HepG2 (cell line): ENCODE measurements around the gene POLE. TPM values are rescaled to one million over a fixed set of nuclear protein-coding genes. Genes with fewer than 3 reads are reported as not detected.

ENCODE experiments used
- ATRX ChIP-seq: sonication (generic); formaldehyde crosslinking; IDR thresholded peaks from 2 replicates; pipeline ENCODE4 v1.4.0; 2020; ENCODE audit warnings: missing genetic modification reagents, borderline replicate concordance
- BORCS8-MEF2B ChIP-seq: sonication (generic); formaldehyde crosslinking; IDR thresholded peaks from 2 replicates; pipeline ENCODE4 v1.8.0; 2022; ENCODE audit warnings: mild to moderate bottlenecking, missing genetic modification reagents
- CHCHD3 ChIP-seq: sonication (generic); formaldehyde crosslinking; IDR thresholded peaks from 2 replicates; pipeline ENCODE4 v1.8.0; 2022; ENCODE audit warnings: mild to moderate bottlenecking, missing genetic modification reagents, moderate library complexity
- FIP1L1 ChIP-seq: fragments of 200-400 bp; formaldehyde crosslinking; IDR thresholded peaks from 2 replicates; pipeline ENCODE4 v1.6.1; 2018; ENCODE audit warnings: low read depth, mild to moderate bottlenecking, low read length, moderate library complexity, borderline replicate concordance; ENCODE audit not compliant: insufficient read depth
- GLI4 ChIP-seq: sonication (generic); formaldehyde crosslinking; IDR thresholded peaks from 2 replicates; pipeline ENCODE4 v1.5.1; 2020; ENCODE audit warnings: missing genetic modification reagents, mild to moderate bottlenecking, moderate library complexity, borderline replicate concordance
- HINFP ChIP-seq: sonication (generic); formaldehyde crosslinking; IDR thresholded peaks from 2 replicates; pipeline ENCODE4 v1.4.0; 2020; ENCODE audit warnings: low read depth, mild to moderate bottlenecking, missing genetic modification reagents
- IRF9 ChIP-seq: sonication (generic); formaldehyde crosslinking; IDR thresholded peaks from 2 replicates; pipeline ENCODE4 v1.8.0; 2022; ENCODE audit warnings: missing genetic modification reagents, mild to moderate bottlenecking, borderline replicate concordance
- MYPOP ChIP-seq: sonication (generic); formaldehyde crosslinking; IDR thresholded peaks from 2 replicates; pipeline ENCODE4 v1.8.1; 2023; ENCODE audit warnings: mild to moderate bottlenecking, moderate library complexity, missing genetic modification reagents
- STAT6 ChIP-seq: sonication (generic); formaldehyde crosslinking; IDR thresholded peaks from 2 replicates; pipeline ENCODE4 v1.4.0; 2020; ENCODE audit warnings: missing genetic modification reagents, mild to moderate bottlenecking, borderline replicate concordance
- TBL1XR1 ChIP-seq: fragments of 150-350 bp; IDR thresholded peaks from 2 replicates; pipeline ENCODE4 v1.6.1; 2014; ENCODE audit warnings: borderline replicate concordance, low read length; ENCODE audit not compliant: partially characterized antibody
- ZBTB25 ChIP-seq: IDR thresholded peaks from 2 replicates; pipeline ENCODE4 v1.6.1; 2018; ENCODE audit warnings: missing genetic modification reagents
- ZNF639 ChIP-seq: conservative IDR thresholded peaks from 2 replicates; pipeline ENCODE4 v1.6.1; 2018; ENCODE audit warnings: missing genetic modification reagents
- ZNF691 ChIP-seq: sonication (generic); formaldehyde crosslinking; IDR thresholded peaks from 2 replicates; pipeline ENCODE4 v1.4.0; 2020; ENCODE audit warnings: missing genetic modification reagents, low read depth, mild to moderate bottlenecking, borderline replicate concordance
- ZNF772 ChIP-seq: sonication (generic); formaldehyde crosslinking; IDR thresholded peaks from 2 replicates; pipeline ENCODE4 v1.5.0; 2020; ENCODE audit warnings: mild to moderate bottlenecking, missing genetic modification reagents
- ZSCAN21 ChIP-seq: sonication (generic); formaldehyde crosslinking; IDR thresholded peaks from 2 replicates; pipeline ENCODE4 v1.8.0; 2022; ENCODE audit warnings: mild to moderate bottlenecking, missing genetic modification reagents, moderate library complexity, borderline replicate concordance
- polyA plus RNA-seq, 8 experiments: library from polyadenylated mRNA; depleted of rRNA in 3 of 8; stranded (reverse) in 7 of 8; unstranded in 1 of 8; fragments of >200 nt; fragmentation: Illumina TruSeq in 4 of 8; extraction: Trizol in 4 of 8; gene quantifications; 2 replicates each; pipeline versions ENCODE4 v1.2.1 to v1.2.3, GENCODE V29; 2011 to 2016; ENCODE audit warnings: low read depth in 4 of 8, missing spikeins in 1 of 8, mixed read lengths in 1 of 8; ENCODE audit not compliant: insufficient read depth in 1 of 8
- total RNA-seq, 5 experiments: library from RNA; depleted of rRNA; stranded (reverse); fragments of >200 nt; fragmentation: Illumina TruSeq; extraction: Trizol; gene quantifications; 2 replicates each; pipeline ENCODE4 v1.2.3, GENCODE V29; 2016; ENCODE audit warnings: low read depth in 1 of 5

POLE gene
- total and polyA plus RNA-seq, 2 of the 13 experiments (the other 11 are each of a cell fraction or from before 2014, with no cell fraction given): 25.3 to 52.2 TPM

- TF ChIP-seq HINFP (peak; percentile 48; the same call in 1 of the 2 replicates), ZSCAN21 (peak; percentile 52; the same call in 1 of the 2 replicates), ATRX (no peak), FIP1L1 (0 out of 2 replicates have a peak, but pooled peaks have one; percentile 83), TBL1XR1 (peak; percentile 33), ZNF639 (CRISPR knock-in tag) (peak; percentile 44; the same call in 1 of the 2 replicates), IRF9 (CRISPR knock-in tag) (peak; percentile 77; the same call in 1 of the 2 replicates), GLI4 (CRISPR knock-in tag) (no peak), ZBTB25 (CRISPR knock-in tag) (peak; percentile 74; the same call in 1 of the 2 replicates), ZNF772 (CRISPR knock-in tag) (0 out of 2 replicates have a peak, but pooled peaks have one; percentile 30), MYPOP (0 out of 2 replicates have a peak, but pooled peaks have one; percentile 47), BORCS8-MEF2B (peak; percentile 58; the same call in 1 of the 2 replicates), ZNF691 (no peak), CHCHD3 (CRISPR knock-in tag) (0 out of 2 replicates have a peak, but pooled peaks have one; percentile 23), STAT6 (no peak)
Observed at GRCh38 chr12:132687211-132688164, at the start of gene POLE, which contains the start of gene PXMP2 (continued).
